NCI-H2227 (cell line): Measurements from ENCODE around the gene LIX1.
"Not testable (repeated sequence)": the region's sequence is repeated elsewhere in the genome, so short reads cannot be mapped to it uniquely, and the experiment has no call there.

ENCODE experiments used
- DNase-seq: peaks from one replicate; lab custom pipeline; 2025; ENCODE audit not compliant: unreplicated experiment; lab: John Stamatoyannopoulos, UW

LIX1 gene

DNA sequence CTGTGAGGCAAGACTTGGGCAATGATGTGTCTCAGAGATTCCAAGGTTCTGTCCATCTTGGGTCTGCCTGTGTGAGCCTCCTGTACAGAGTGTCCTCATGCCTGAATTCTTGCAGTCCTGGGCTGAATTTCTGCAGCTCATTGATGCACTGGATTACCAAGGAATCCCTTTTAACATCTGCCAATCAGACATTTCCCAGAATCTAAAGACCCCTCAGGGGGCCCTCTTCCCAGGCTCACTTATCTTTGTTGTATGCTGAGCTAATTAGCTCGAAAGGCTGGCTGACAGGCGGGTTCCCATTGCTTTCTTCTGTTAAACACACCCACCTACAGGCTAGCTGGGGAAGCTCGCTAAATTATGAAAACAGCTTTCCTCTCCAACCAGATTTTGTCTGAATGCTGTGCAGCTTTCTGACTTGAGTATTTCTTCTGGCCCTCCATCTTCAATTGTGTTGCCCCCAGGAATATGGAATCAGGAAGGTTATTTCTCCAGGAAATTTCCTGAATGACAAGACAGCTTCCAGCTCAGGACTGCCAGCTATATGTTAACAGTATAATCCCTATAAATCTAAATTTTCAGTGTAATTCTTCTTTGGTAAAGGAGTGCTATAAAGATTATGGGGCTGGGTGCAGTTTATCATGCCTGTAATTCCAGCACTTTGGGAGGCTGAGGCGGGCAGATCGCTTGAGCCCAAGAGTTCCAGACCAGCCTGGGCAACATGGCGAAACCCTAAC lies at the start of gene LIX1:
LIX1 (minus strand) TSS at position 91 of the 734 bp plus-strand sequence; CDS start at position 56, 35 bp downstream.
- peak; percentile 69 for DNase-seq

DNA sequence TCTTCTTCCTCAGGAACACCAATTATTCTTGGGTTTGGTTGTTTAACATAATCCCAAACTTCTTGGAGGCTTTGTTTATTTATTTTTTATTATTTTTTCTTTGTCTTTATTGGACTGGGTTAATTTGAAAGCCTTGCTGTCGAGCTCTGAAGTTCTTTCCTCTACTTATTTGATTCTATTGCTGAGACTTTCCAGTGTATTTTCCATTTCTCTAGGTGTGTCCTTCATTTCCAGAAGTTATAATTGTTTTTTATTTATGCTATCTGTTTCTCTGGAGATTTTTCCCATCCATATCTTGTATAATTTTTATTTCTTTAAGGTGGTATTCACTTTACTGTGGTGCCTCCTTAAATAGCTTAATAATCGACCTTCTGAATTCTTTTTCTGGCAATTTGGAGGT lies 49.5 kb upstream of the LIX1 start:
- no peak for DNase-seq

DNA sequence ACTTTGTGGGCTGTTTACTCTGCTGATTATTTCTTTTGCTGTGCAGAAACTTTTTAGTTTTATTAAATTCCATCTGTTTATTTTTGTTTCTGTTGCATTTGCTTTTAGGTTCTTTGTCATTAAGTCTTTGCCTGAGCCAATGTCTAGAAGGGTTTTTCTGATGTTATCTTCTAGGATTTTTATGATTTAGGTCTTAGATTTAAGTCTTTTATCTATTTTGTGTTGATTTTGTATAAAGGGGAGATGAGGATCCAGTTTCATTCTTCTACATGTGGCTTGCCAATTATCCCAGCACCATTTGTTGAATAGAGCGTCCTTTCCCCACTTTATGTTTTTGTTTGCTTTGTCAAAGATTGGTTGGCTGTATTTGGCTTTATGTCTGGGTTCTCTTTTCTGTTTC lies 47.1 kb upstream of the LIX1 start:
- DNase-seq, result not testable (repeated sequence)

DNA sequence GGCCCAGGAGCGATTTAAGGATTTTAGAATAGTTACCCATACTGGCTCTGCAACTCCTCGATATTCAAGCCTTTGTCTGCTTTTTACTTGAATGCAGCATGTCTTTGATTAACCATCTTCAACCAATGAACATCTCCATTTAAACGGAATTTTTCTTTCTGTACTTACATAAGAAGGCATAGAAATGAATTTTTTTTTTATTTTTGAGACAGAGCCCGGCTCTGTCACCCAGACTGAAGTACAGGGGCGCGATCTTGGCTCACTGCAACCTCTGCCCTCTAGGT lies 41.5 kb upstream of the LIX1 start:
- DNase-seq, result no peak

DNA sequence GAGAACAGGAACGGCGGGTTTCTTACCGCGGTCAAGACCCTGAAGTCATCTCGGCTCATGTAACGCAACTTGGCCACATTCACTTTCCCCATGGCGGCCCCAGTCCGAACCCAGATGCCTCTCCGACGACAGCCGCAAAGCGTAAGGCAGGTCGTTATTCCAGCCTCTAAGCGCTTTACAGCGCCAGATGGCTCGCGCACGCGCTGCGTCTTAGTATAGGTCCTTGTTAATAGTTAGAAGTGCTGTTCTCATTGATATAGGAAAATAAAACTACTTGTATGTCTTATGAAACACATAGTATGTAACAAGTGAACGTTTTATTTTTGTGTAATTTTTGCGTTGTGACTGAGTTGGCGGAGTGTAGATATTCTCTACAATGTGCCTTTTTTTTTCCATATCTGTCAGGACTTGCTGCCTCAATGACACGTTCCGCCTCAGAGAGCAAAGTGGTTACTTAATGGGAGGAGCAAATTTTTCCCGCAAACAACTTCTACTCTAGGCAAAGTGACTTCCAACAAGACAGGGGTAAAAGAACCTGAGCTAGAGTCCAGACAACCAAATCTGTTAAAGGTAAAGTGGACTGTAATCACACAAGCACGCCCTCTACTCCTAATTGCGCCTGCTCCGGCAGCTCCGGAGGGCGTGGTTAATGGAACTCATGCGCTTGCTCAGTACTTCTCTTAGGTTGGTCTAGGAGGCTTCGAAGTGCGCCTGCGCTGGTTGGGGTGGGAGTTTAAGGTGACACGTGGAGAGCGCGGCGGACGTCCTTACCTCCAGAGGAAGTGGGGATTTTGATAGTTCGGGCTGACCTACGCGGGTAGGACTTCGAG lies 40.9 kb upstream of the LIX1 start, which contains the start of gene RIOK2:
RIOK2 (minus strand) TSS at position 148 of the 830 bp plus-strand sequence; CDS start at position 92, 56 bp downstream.
- peak; percentile 95 for DNase-seq

DNA sequence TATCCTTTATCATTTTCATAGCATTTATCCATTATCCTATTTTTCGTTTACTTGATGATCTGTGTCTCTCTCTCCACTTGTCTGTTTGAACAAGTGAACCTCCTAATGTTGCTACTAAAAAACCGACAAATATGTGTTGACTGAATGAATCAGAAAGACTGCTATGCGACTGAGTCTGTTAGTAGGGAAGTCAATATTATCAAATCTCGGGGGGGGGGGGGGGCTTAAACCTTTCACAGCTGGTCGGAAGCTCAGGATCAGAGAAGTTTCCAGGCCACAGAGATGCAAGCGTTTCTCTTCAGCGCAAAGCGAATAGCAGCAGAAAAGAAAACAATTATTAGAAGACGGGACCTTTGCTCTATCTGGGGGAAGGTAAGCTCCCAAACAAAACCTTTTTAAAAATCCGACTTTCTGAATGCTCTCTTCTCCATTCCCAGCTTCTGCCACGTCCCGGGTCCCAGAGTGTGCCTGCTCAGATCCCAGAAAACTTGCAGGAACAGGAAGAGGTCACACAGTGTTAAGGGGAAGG lies 40.2 kb upstream of the LIX1 start:
- peak; percentile 16 for DNase-seq

DNA sequence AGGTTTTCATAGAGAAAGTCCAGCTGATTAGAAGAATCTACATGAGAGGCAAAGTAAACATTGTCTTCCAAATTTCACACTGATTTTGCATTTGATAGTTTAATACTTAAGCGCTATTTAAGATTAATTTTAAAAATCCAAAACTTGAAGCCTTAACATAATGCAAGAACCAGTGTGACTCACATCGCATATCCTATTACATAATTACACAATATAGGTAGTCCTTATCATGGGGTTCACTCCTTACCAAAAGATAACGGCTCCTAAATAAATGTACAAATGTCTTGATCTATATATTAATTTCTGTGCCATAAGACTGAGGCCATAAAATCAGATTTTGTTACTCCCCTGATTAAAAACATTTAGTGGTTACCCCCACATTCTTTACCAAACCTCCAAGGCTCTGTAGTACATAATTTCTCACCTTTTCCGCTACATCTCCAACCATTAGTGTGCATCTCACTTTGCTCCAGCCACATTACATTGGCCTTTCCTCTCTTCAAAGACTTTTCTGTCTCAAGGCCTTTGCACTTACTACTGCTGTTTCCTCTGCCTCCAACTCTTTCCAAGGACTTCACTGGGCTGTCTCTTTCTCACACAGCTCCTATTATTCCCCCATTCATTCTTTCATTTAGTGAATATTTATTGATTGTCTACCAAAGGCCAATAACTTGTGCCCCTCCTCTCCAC lies 39.6 kb upstream of the LIX1 start:
- DNase-seq, result no peak

DNA sequence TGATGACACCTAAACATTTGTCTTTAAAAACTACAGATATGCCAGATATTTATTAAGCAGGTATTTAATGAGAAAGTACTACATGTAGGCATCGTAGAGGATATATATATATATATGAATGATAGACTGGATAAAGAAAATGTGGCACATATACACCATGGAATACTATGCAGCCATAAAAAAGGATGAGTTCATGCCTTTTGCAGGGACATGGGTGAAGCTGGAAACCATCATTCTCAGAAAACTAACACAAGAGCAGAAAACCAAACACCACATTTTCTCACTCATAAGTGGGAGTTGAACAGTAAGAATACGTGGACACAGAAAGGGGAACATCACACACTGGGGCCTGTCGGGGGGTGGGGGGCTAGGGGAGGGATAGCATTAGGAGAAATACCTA lies 37.0 kb upstream of the LIX1 start:
- not testable (repeated sequence) for DNase-seq

DNA sequence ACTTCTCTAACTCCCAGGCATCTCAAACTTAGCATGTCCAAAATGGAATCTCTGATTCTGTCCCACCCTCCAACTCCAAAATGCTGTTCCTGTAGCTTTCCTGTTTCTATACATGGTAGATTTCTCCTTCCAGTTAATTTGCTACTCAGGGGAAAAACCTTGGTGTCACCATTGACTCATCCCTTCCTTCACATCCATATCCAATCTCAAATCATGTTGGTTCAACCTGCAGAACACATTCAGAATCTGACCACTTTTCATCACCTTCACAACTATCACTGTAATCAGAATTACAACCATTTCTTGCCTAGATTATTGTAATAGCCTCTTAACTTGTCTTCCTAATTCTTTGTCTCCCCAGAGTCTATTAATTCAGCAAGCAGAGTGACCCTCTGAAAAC lies 29.8 kb upstream of the LIX1 start:
- no peak for DNase-seq

DNA sequence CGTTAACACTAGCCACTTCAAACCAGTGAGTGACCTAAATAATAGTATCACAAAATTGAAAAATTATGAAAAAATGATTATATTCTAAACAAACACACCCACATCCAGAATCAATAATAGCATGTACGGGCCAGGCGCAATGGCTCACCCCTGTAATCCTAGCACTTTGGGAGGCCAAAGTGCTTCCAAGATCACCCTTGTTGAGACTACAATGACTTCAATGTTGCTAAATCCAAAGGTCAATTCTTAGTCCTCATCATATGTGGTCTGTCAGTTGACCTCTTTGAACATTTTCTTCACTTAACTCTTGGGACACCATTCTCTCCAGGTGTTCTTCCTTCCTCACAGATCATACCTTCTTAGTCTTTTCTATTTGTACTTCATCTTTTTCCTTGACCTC lies 29.3 kb upstream of the LIX1 start:
- DNase-seq, result no peak

DNA sequence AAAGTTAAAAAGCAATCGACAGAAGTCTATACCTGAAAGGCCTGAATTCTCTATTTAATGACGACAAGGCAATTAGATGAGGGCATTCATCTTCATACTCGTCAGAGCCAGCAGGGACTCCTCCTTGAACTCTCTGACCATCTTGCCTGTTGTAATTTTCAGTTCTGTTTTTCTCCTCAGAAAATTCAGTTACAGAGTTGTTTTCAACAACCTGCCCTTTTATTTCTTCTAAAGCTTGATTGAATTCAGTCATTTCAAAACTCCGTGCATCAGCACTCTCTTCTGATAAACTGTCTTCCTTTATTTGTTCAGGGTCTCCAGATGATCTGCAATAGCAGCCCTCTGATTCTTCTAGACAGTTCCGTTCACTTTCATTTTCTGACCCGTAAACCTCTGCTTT lies 25.0 kb upstream of the LIX1 start:
- DNase-seq, result peak; percentile 5

DNA sequence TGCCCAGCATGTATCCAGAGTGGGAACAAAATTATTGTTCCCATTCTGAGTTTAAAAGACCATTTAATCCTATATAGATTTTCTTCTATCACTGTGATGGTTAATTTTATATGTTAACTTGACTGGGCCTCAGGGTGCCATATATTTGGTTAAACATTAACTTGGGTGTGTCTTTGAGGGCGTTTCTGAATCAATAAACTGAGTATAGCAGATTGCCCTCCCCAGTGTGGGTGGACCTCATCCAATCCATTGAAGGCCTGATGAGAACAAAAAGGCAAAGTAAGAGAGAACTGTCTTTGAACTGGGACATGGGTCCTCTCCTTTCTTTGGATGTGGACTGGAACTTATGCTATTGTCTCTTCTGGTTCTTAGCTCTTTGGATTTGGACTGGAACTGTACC lies 23.3 kb upstream of the LIX1 start:
- no peak for DNase-seq

DNA sequence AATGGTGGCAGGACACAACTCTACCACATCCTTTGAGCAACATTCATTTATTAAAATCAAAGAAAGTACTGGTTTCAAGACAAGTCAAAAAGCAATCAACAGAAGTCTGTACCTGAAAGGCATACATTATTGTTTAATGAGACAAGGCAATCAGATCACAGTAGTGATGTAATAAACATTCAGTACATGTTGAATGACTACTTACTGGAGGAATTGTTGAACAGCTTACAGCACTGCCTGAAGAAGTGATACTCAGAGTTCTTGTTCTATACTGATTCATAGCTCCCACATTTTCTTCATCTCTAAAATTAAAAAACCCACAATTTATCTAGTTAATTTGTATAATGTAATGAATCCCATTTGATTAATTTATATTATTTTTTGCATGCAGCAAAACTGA lies 22.4 kb upstream of the LIX1 start:
- DNase-seq, result no peak

DNA sequence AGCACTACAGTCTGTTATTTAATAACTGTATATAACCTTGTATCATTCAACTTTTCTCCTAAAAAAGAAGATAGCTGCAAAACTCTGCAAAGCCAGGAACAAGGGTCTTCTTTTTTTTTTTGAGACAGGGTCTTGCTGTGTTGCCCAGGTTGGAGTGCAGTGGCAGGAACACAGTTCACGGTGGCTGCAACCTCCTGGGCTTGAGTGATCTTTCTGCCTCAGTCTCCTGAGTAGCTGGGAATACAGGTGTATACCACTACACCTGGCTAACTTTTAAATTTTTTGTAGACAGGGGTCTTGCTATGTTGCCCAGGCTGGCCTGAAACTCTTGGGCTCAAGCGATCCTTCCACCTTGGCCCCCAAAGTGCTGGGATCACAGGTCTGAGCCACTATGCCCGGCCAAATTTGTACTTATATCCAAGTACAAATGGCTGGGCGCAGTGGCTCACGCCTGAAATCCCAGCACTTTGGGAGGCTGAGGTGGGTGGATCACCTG lies 21.4 kb upstream of the LIX1 start:
- no peak for DNase-seq

DNA sequence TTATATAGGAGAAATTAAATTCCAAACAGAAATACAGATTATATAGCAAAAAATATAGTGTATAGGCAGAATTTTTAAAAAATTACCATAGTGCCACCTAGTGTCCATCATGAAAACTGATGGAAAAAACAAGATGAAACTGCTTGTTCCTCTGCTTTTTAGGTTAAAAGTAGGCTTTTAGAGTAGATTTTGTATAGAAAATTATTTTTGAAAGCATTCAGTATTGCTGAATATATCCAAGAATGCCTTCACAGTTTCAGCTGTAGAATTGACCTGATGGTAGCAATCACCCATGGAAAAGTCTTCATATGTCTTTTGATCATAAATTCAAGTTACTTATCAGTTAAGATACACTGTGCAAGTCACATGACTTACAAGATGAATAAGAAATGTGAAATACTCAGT lies 21.0 kb upstream of the LIX1 start:
- DNase-seq, result no peak

DNA sequence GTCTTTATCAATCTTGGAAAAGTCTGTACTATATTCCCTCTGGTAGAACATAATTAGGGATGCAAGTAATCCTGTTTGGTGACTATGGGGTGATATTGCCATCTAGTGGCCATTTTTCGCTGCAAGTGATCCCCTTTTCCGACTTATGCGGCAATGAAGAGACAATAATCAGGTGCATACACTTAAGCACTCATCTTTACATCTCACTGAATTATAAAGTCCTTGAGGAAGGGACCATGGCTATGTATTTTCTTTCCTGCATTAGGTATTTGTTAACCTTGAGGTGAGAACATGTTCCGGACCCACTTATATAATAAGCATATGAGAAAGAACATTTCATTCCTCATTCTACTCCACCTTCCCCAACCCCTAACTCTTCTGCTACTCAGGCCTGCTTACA lies 19.6 kb upstream of the LIX1 start:
- peak; percentile 72 for DNase-seq

DNA sequence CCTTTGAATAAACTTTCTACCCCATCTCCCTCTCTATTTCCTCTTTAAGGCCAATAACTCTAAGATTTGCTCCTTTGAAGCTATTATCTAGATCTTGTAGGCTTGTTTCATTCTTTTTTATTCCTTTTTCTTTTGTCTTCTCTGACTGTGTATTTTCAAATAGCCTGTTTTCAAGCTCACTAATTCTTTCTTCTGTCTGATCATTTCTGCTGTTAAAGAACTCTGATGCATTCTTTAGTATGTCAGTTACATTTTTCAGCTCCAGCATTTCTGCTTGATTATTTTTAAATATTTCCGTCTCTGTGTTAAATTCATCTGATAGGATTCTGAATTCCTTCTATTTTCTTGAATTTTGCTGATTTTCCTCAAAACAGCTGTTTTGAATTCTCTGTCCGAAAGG lies 15.3 kb upstream of the LIX1 start:
- no peak for DNase-seq

DNA sequence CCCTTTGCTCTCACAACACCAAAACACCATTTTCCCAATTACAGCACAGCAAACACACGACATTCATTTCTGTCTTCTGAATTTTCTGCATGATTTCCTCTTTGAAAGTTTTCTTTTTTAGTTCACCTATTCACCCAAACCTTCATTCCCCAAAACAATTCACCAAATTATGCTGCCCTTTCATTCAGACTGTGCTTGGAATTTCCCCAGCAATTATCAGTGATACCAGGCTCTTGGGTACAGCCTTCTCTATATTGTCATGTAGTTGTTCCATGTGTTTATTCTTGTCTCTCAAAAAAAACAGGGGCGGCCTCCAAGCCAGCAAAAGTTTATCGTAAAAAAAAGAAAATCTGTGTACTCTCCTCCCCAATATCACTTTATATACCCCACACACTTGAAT lies 9.0 kb upstream of the LIX1 start:
- DNase-seq, result no peak

DNA sequence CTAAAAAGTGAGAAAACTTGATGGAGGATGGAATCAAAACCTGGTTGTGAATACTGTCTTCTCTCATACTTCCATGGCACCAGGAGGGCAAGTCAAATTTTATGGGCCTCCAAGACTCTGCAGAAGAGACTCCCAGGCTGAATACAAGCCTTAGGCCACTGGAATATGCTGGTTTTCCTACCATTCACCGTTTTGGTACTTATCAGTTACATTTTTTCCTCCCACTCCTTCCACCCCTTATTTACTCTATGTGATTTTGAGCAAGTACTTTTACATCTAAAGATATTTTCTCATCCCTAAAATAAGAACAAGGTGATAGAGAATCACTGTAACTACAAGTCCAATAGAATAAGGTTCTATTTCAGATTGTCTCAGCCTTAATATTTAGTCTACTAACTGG lies 8.0 kb upstream of the LIX1 start:
- DNase-seq, result no peak

DNA sequence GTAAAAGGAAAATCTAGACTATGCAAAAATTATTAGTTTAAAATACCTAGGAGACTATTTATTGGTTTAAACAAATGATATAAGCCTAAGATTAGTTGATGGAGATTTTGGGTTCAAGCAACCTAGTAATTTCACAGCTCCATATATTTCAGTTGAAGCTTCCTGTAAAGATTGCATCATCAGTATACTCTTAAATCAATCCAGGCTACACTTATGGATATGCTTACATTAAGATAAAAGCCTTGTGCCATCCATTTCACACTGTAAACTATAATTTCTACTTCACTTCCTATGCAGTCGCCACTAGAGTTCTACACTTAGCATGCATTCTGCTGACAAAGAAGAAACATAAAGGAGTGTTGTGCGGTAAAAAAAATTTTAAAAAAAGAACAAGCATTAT lies 7.3 kb upstream of the LIX1 start:
- no peak for DNase-seq

DNA sequence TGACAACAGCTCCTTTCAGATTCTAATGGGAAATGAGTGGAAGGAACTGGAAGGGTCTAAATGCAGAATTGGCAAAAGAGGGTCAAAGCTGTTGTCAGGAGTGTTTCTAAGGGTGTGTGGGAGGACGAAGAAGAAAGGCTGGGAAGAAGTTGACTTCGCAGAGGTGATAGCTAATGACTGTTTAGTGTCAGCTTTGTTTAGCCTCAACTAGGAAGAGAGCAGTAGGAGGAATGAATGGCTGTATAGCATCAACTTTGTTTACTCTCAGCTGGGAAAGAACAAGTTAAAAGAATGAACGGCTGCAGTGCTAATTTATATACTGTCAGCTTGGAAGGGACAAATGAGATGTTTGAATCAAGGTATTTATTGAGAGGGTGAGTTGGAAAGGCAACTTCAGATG lies 5.9 kb upstream of the LIX1 start:
- DNase-seq, result no peak

DNA sequence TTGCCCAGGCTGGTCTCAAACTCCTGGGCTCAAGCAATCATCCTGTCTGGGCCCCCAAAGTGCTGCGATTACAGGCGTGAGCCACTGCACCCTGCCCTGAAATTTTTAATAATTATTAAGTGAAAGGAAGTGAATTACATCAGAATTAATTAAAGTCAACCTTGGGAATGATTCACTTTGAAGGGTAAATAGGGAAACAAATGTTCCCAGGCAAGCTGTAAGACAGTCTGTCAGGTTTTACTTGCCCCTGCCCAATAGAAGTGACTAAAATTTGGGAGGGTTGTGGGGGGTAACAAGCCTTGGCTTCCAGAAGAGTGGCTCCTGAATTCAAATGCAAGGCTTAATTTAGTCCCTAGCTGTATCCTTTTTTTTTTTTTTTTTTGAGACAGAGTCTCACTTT lies 1.3 kb upstream of the LIX1 start:
- DNase-seq, result no peak
